OCI-LY3 (cell line): ENCODE measurements around the gene GIMAP6.

Experiments
- CTCF ChIP-seq: fragments of 200-600, 300-600 bp; sonication (generic); IDR thresholded peaks from 2 replicates; pipeline ENCODE4 v1.5.1; 2014; ENCODE audit warnings: antibody characterized with exemption, low read length, low read depth
- EZH2phosphoT487 ChIP-seq: fragments of 200-600 bp; shearing (Covaris generic); IDR thresholded peaks from 2 replicates; pipeline ENCODE4 v1.6.1; 2018; ENCODE audit warnings: antibody characterized with exemption, mixed run types, low read depth

DNA sequence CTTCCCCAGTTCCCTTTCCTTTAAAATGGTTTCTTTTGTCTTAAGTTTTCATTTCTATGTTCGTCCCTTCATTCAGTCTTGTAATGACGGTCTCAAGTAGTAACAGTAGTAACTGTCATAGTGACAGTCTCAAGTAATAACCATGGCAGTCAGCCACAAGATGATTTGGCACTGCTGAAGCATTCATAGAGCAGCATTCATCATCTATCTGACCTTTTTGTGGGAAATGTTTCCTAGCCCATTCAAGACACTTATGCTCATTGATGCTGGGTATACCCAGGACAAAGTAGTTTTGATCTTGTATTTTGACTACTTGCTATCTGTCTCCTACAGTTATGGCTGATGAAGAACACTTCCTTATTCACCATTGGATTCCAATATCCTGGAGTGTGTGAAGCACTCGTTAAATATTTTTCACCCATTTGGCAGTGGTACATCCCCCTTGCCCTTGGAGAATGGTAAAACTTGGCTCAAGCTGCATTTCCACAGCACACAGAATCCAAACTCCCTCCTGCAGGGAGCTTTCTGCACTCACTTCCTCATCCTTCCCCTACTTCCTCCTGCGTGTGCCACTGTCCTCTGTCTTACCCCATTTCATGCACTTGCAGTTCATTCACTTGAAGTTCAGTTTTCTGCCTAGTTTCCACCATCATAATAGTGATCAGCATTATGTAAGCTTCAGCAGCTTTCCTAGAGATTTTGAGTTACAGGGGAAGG lies 46.0 kb downstream of the GIMAP6 start:
- no peak for TF ChIP-seq CTCF
- TF ChIP-seq EZH2phosphoT487 = no peak
